ENCODE results near the gene HES5.

DNA sequence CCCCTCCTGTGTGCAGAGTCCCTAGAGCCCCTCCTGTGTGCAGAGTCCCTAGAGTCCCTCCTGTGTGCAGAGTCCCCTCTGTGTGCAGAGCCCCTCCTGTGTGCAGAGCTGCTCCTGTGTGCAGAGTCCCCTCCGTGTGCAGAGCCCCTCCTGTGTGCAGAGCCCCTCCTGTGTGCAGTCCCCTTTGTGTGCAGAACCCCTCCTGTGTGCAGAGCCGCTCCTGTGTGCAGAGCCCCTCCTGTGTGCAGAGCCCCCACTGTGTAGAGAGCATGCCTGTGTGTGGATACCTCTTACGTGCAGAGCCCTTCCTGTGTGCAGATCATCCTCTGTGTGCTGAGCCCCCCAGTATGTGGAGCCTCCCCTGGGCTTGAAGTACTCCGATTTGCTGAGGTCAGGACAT lies 8.3 kb upstream of the HES5 start:
- TF ChIP-seq, protein P1, sequence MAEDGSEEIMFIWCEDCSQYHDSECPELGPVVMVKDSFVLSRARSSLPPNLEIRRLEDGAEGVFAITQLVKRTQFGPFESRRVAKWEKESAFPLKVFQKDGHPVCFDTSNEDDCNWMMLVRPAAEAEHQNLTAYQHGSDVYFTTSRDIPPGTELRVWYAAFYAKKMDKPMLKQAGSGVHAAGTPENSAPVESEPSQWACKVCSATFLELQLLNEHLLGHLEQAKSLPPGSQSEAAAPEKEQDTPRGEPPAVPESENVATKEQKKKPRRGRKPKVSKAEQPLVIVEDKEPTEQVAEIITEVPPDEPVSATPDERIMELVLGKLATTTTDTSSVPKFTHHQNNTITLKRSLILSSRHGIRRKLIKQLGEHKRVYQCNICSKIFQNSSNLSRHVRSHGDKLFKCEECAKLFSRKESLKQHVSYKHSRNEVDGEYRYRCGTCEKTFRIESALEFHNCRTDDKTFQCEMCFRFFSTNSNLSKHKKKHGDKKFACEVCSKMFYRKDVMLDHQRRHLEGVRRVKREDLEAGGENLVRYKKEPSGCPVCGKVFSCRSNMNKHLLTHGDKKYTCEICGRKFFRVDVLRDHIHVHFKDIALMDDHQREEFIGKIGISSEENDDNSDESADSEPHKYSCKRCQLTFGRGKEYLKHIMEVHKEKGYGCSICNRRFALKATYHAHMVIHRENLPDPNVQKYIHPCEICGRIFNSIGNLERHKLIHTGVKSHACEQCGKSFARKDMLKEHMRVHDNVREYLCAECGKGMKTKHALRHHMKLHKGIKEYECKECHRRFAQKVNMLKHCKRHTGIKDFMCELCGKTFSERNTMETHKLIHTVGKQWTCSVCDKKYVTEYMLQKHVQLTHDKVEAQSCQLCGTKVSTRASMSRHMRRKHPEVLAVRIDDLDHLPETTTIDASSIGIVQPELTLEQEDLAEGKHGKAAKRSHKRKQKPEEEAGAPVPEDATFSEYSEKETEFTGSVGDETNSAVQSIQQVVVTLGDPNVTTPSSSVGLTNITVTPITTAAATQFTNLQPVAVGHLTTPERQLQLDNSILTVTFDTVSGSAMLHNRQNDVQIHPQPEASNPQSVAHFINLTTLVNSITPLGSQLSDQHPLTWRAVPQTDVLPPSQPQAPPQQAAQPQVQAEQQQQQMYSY (CRISPR knock-in tag; IDR thresholded peaks at IDR 0.05) = no peak
- no peak for TF ChIP-seq CEBPB (IDR thresholded peaks at IDR 0.05; ENCODE audit: borderline replicate concordance, low read depth, low read length)
- TF ChIP-seq PRMT3 (CRISPR knock-in tag; IDR thresholded peaks at IDR 0.05; ENCODE audit: borderline replicate concordance, low read depth) = no peak
- no peak for TF ChIP-seq BCL6 (CRISPR knock-in tag; IDR thresholded peaks at IDR 0.05)
- TF ChIP-seq, protein P2, sequence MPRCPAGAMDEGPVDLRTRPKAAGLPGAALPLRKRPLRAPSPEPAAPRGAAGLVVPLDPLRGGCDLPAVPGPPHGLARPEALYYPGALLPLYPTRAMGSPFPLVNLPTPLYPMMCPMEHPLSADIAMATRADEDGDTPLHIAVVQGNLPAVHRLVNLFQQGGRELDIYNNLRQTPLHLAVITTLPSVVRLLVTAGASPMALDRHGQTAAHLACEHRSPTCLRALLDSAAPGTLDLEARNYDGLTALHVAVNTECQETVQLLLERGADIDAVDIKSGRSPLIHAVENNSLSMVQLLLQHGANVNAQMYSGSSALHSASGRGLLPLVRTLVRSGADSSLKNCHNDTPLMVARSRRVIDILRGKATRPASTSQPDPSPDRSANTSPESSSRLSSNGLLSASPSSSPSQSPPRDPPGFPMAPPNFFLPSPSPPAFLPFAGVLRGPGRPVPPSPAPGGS (CRISPR knock-in tag; IDR thresholded peaks at IDR 0.05) = no peak

Data from HepG2 (cell line).